Activated CD8-positive, alpha-beta memory T cell treated with anti-CD3 and anti-CD28 coated beads for 4 hours (primary cell): ENCODE measurements around the gene CBX6.

Experiments used
- DNase-seq, 2 donors: peaks; one replicate each; pipeline ENCODE4 v3.0.0-alpha.2; 2020; ENCODE audit warnings: low read depth in 2 of 2

Gene CBX6

DNA sequence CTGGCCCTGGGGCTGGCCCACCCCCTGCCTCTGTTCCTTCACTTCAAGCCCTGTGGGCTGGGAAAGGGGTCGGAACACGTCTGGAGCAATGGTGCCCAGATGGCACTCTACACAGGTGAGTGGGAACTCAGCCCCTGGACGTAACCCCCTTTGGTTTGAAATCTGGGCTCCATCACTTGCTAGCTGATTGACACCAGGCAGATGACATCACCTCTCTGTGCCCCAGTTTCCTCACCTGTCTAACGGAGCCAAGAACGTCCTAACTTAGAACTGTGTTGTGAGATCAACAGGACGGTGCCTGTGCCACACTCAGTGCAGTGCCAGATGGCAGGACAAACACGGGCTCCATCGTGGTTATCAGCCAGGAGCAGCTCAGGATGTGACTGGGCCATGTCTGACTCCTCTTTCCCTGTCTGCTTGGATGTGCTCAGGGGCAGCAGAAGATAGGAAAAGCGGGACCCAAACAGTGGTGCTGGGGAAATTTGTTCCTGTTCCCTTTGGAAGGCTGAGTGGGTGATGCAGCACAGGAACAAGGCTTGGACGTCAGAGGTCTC lies 52.6 kb downstream of the CBX6 start:
- no peak for DNase-seq

DNA sequence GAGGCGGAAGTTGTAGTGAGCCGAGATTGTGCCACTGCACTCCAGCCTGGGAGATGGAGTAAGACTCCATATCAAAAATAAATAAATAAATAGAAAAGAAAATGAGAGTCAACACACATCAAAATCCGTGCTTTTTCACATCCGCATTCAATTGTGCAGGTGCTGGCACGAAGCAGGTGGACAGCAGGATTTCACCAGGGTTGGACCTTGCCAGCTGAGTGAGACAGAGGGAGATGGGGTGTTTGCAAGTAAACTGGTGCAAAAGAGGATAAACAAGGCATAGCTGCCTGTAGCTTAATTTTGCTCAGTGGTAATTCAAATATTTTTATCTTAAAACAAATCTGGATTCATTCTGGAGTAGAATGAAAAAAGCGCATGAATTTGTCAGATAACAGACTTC lies 54.8 kb downstream of the CBX6 start:
- DNase-seq = no peak

DNA sequence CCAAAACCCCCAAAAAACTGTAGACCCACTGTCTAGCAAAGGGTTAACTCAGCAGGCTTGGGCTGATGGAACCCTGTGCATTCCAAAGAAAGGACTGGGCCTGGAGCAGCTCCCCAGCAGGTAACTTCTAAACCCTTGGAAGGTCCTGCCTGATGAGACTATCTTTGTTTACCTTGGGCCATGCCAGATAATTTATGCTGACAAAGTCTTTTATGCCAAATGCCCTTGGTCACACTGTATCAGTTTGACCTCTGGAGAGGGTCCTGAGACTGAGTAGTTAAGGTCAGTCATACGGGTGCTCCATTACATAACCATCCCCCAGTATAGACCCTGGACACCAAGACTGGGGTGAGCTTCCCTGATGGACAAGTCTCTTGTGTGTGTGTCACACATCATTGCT lies 56.2 kb downstream of the CBX6 start:
- no peak for DNase-seq
